GM12878 (cell line): ENCODE results near the gene GPSM1. TPM values are rescaled to one million over a fixed set of nuclear protein-coding genes. Genes with fewer than 3 reads are reported as not detected.

Experiments used
- ATAC-seq: fragments of 200-7000 bp; cut with Tn5 transposase; 3 replicates; pipeline ENCODE4 v1.9.1; 2020; ENCODE audit warnings: mild to moderate bottlenecking, moderate library complexity
- BruUV-seq: library from RNA; stranded (reverse); fragments of 400-500 nt; replicated peaks from 2 replicates; lab custom pipeline; 2021; lab: Mats Ljungman, UMichigan
- CTCF ChIA-PET: fragments of 300-600 bp; sonication (Branson Sonifier 250); formaldehyde crosslinking; extraction: SDS; loops from one replicate; lab custom pipeline; 2021; ENCODE audit warnings: inconsistent platforms; lab: Yijun Ruan, JAX
- POLR2A ChIA-PET: fragments of 350-600 bp; formaldehyde crosslinking; extraction: SDS; loops from one replicate; lab custom pipeline; 2021; ENCODE audit warnings: inconsistent platforms; lab: Charles Lee
- RAD21 ChIA-PET: fragments of 300-600 bp; sonication (Branson Sonifier 250); formaldehyde crosslinking; loops from one replicate; lab custom pipeline; 2023; ENCODE audit warnings: antibody characterized with exemption; ENCODE audit not compliant: unreplicated experiment; lab: Charles Lee
- SMC1A ChIA-PET: fragments of 300-600 bp; sonication (Branson Sonifier 250); formaldehyde crosslinking; loops from one replicate; lab custom pipeline; 2023; ENCODE audit not compliant: unreplicated experiment, uncharacterized antibody; lab: Charles Lee
- DNase-seq: peaks from one replicate; pipeline ENCODE4 v3.0.0-alpha.2; 2011; ENCODE audit warnings: low read depth, low spot score
- FAIRE-seq: peaks from 3 replicates; lab custom pipeline; 2011; peaks lifted over from hg19 to GRCh38; lab: Jason Lieb, UNC
- H2AFZ ChIP-seq: 2 replicates; pipeline ENCODE4 v1.6.0; 2011; ENCODE audit warnings: low read depth, low read length, control low read depth; ENCODE audit not compliant: control insufficient read depth
- H3K27ac ChIP-seq: 2 replicates; pipeline ENCODE4 v1.5.1; 2011; ENCODE audit warnings: control low read depth; ENCODE audit not compliant: control insufficient read depth, insufficient read depth
- H3K27me3 ChIP-seq, 2 experiments: replicated peaks in 1 of 2; 2 replicates each; pipeline versions ENCODE4 v1.6.0 to v1.6.1; 2011; ENCODE audit warnings: low read length in 1 of 2; ENCODE audit not compliant: control insufficient read depth in 2 of 2, insufficient read depth in 2 of 2
- H3K36me3 ChIP-seq, 2 experiments: 2 replicates each; pipeline ENCODE4 v1.5.1; 2011; ENCODE audit warnings: low read length in 1 of 2; ENCODE audit not compliant: control insufficient read depth in 2 of 2, insufficient read depth in 2 of 2
- H3K4me1 ChIP-seq: 2 replicates; pipeline ENCODE4 v1.6.1; 2011; ENCODE audit warnings: mild to moderate bottlenecking, low read length, moderate library complexity, mixed read lengths; ENCODE audit not compliant: control insufficient read depth, insufficient read depth
- H3K4me2 ChIP-seq: 2 replicates; pipeline ENCODE4 v1.6.0; 2011; ENCODE audit warnings: control low read depth; ENCODE audit not compliant: control insufficient read depth, insufficient read depth
- H3K4me3 ChIP-seq: fragments of 200-600 bp; sonication (generic); 2 replicates; pipeline ENCODE4 v1.5.1; 2016
- H3K79me2 ChIP-seq: 2 replicates; pipeline ENCODE4 v1.6.0; 2011; ENCODE audit warnings: low read length; ENCODE audit not compliant: control insufficient read depth, insufficient read depth
- H3K9ac ChIP-seq: 2 replicates; pipeline ENCODE4 v1.8.0; 2011; ENCODE audit warnings: low read length, control low read depth, mixed read lengths; ENCODE audit not compliant: control insufficient read depth, insufficient read depth
- H3K9me3 ChIP-seq: replicated peaks from 3 replicates; pipeline ENCODE4 v1.5.1; 2011; ENCODE audit warnings: mild to moderate bottlenecking, low read length; ENCODE audit not compliant: control insufficient read depth, insufficient read depth
- H4K20me1 ChIP-seq: 2 replicates; pipeline ENCODE4 v1.6.0; 2011; ENCODE audit not compliant: control insufficient read depth, insufficient read depth
- BCL11A ChIP-seq: IDR thresholded peaks from 2 replicates; pipeline ENCODE4 v1.6.1; 2011; ENCODE audit warnings: low read depth, low read length
- BCL3 ChIP-seq: IDR thresholded peaks from 2 replicates; pipeline ENCODE4 v1.6.1; 2011; ENCODE audit warnings: borderline replicate concordance, low read depth, mild to moderate bottlenecking, moderate library complexity, low read length; ENCODE audit not compliant: insufficient read depth, poor library complexity, severe bottlenecking
- DPF2 ChIP-seq: fragments of 450-650 bp; IDR thresholded peaks from 2 replicates; pipeline ENCODE4 v1.6.1; 2017; ENCODE audit warnings: mild to moderate bottlenecking
- EGR1 ChIP-seq, 2 experiments: IDR thresholded peaks; 1 replicate in 1 of 2; 2 replicates in 1 of 2; pipeline ENCODE4 v1.6.1; 2011 to 2012; ENCODE audit warnings: low read depth in 2 of 2, low read length in 2 of 2, borderline replicate concordance in 1 of 2, mild to moderate bottlenecking in 1 of 2, moderate library complexity in 1 of 2
- FOS ChIP-seq: IDR thresholded peaks from 3 replicates; pipeline ENCODE4 v1.6.1; 2011; ENCODE audit warnings: borderline replicate concordance; ENCODE audit not compliant: insufficient read length; ENCODE audit errors: extremely low read depth
- KLF5 ChIP-seq: fragments of 450-650 bp; IDR thresholded peaks from 2 replicates; pipeline ENCODE4 v1.6.1; 2014; ENCODE audit warnings: mild to moderate bottlenecking; ENCODE audit not compliant: partially characterized antibody
- NR2F1 ChIP-seq: fragments of 450-650 bp; conservative IDR thresholded peaks from 2 replicates; pipeline ENCODE4 v1.6.1; 2017; ENCODE audit warnings: mild to moderate bottlenecking
- PAX5 ChIP-seq: IDR thresholded peaks from 2 replicates; pipeline ENCODE4 v1.6.1; 2011; ENCODE audit warnings: low read depth, low read length, borderline replicate concordance
- POLR2AphosphoS2 ChIP-seq: IDR thresholded peaks from 2 replicates; pipeline ENCODE4 v1.6.1; 2011; ENCODE audit warnings: low read depth, mild to moderate bottlenecking, low read length, improper control_type of control experiment, moderate library complexity
- TCF12 ChIP-seq: IDR thresholded peaks from 2 replicates; pipeline ENCODE4 v1.6.1; 2011; ENCODE audit warnings: low read depth, mild to moderate bottlenecking, low read length
- whole genome bisulfite sequencing: methylation state at CpG from one replicate; pipeline ENCODE4 v1.1.6; 2016; ENCODE audit warnings: low lambda C conversion rate; ENCODE audit not compliant: insufficient replicate concordance, insufficient coverage; ENCODE audit errors: missing lambda C conversion rate; 5-methylcytosine and 5-hydroxymethylcytosine counted together
- in situ Hi-C: fragments of 300-500 bp; cut with MboI; formaldehyde crosslinking; loops from 9 replicates; pipeline ENCODE4 v1.14.3; 2018; ENCODE audit warnings: mixed read lengths
- intact Hi-C: fragments of 100-400 bp; cut with micrococcal nuclease; formaldehyde crosslinking; loops from one replicate; pipeline ENCODE4 v1.14.2; 2022; ENCODE audit not compliant: unreplicated experiment
- polyA plus RNA-seq, 11 experiments: library from polyadenylated mRNA; depleted of rRNA in 4 of 11; unstranded in 6 of 11; stranded (reverse) in 5 of 11; fragments of >200 nt; fragmentation: Nextera tagmentation in 4 of 11; fragmentation: Illumina TruSeq in 1 of 11; extraction: Ambion mirVana in 4 of 11; extraction: Trizol in 1 of 11; gene quantifications; 1 replicate in 1 of 11; 2 replicates in 10 of 11; pipeline versions ENCODE4 v1.2.1 to v1.2.3, GENCODE V29; 2011 to 2016; ENCODE audit warnings: inconsistent platforms in 2 of 11, missing spikeins in 2 of 11, low read depth in 1 of 11
- total RNA-seq, 4 experiments: library from RNA; depleted of rRNA in 3 of 4; stranded (reverse); fragments of >200 nt in 3 of 4; fragmentation: Illumina TruSeq in 1 of 4; extraction: Trizol in 1 of 4; gene quantifications; 2 replicates each; pipeline versions ENCODE4 v1.2.1 to v1.2.3, GENCODE V29; 2013 to 2021
- TF ChIP-seq, protein P1 (sequence below): fragments of 450-650 bp; IDR thresholded peaks from 2 replicates; pipeline ENCODE4 v1.6.1; 2017; ENCODE audit warnings: mild to moderate bottlenecking, low read depth, inconsistent platforms; ENCODE audit not compliant: poor library complexity, severe bottlenecking

The GPSM1 gene
- total and polyA plus RNA-seq, 10 of the 15 experiments (the other 5 are each of a cell fraction or from before 2014, with no cell fraction given) = 0.04 to 0.10 (median 0.10) TPM; not detected in 7

GRCh38 chr9:136339958-136340310, 12.6 kb downstream of the GPSM1 start:
- ATAC-seq (no peak), DNase-seq (no peak), FAIRE-seq (no peak)
- no peak overlapping the region for H2AFZ ChIP-seq
- no peak overlapping the region for H3K4me3 ChIP-seq
- WGBS = 42% methylated on average over 12 of the region's 12 CpGs
- POLR2A ChIA-PET = no interaction called here
- H4K20me1 ChIP-seq = no peaks in the 10 kb centered on the region
- H3K27ac ChIP-seq = no peak overlapping the region
- H3K4me2 ChIP-seq = no peak overlapping the region
- TF ChIP-seq KLF5 (no peak), TCF12 (no peak), FOS (no peak), BCL11A (no peak), NR2F1 (no peak), POLR2AphosphoS2 (no peak), PAX5 (no peak), BCL3 (no peak), EGR1 (IDR thresholded peaks at IDR 0.05; ENCODE audit: borderline replicate concordance in 1 of 2, low read depth in 2 of 2, low read length in 2 of 2) (no peak), DPF2 (no peak)
- TF ChIP-seq, protein P1, sequence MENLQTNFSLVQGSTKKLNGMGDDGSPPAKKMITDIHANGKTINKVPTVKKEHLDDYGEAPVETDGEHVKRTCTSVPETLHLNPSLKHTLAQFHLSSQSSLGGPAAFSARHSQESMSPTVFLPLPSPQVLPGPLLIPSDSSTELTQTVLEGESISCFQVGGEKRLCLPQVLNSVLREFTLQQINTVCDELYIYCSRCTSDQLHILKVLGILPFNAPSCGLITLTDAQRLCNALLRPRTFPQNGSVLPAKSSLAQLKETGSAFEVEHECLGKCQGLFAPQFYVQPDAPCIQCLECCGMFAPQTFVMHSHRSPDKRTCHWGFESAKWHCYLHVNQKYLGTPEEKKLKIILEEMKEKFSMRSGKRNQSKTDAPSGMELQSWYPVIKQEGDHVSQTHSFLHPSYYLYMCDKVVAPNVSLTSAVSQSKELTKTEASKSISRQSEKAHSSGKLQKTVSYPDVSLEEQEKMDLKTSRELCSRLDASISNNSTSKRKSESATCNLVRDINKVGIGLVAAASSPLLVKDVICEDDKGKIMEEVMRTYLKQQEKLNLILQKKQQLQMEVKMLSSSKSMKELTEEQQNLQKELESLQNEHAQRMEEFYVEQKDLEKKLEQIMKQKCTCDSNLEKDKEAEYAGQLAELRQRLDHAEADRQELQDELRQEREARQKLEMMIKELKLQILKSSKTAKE = no peak
- H3K9ac ChIP-seq = no peak overlapping the region
- no peaks in the 10 kb centered on the region for H3K79me2 ChIP-seq
- CTCF ChIA-PET = interaction anchor here (0.7 kb wide), 1 partner anchor 23 kb away, joined by 3 read pairs; no protein-coding TSS in a partner anchor
- intact Hi-C loops (loop anchor here (1.0 kb wide), 1 partner anchor 60 kb away; the partner anchor contains the start of gene SNAPC4), in situ Hi-C loops (loop anchor here (5.0 kb wide), 1 partner anchor 57 kb away; no protein-coding TSS in a partner anchor)
- no TSS peak for BruUV-seq
- SMC1A ChIA-PET = interaction anchor here (1.2 kb wide), 1 partner anchor 23 kb away, joined by 4 read pairs; no protein-coding TSS in a partner anchor
- RAD21 ChIA-PET = no interaction called here
- no peaks in the 10 kb centered on the region for H3K4me1 ChIP-seq
- H3K27me3 ChIP-seq = no peaks in the 10 kb centered on the region
- H3K9me3 ChIP-seq = no peaks in the 10 kb centered on the region
- no peaks in the 10 kb centered on the region for H3K36me3 ChIP-seq
